GM12874 (cell line): ENCODE measurements around the gene MTPN.

ENCODE experiments used
- CTCF ChIP-seq: IDR thresholded peaks from 2 replicates; pipeline ENCODE4 v1.5.1; 2011; ENCODE audit warnings: low read depth, mild to moderate bottlenecking, control low read depth, low read length, moderate library complexity; ENCODE audit not compliant: insufficient read depth

MTPN gene

GRCh38 chr7:135884495-135885232 lies 92.5 kb downstream of the MTPN start:
- TF ChIP-seq CTCF, result no peak

GRCh38 chr7:135879233-135879632 lies 97.9 kb downstream of the MTPN start:
- no peak for TF ChIP-seq CTCF

- TF ChIP-seq CTCF, result no peak
These were observed 98.9 kb downstream of the MTPN start for GRCh38 chr7:135878284-135878683.

- TF ChIP-seq CTCF, result no peak
These were observed 99.4 kb downstream of the MTPN start for GRCh38 chr7:135877805-135878204.
